Esophagus muscularis mucosa (tissue), 4 donors: ENCODE measurements around the gene SURF4. TPM values are rescaled to one million over a fixed set of nuclear protein-coding genes. Genes with fewer than 3 reads are reported as not detected.

ENCODE experiments used
- DNase-seq: peaks from one replicate; pipeline ENCODE4 v3.0.0-alpha.2; 2017; ENCODE audit errors: extremely low spot score
- H3K27ac ChIP-seq, 4 donors: fragments of 200-600 bp; sonication (generic); replicated peaks in 1 of 4; 1 replicate in 3 of 4; 2 replicates in 1 of 4; pipeline ENCODE4 v1.5.1; 2016 to 2019; ENCODE audit warnings: mild to moderate bottlenecking in 1 of 4
- H3K27me3 ChIP-seq, 4 donors: fragments of 200-600 bp; sonication (generic); one replicate each; pipeline versions ENCODE4 v1.5.1 to v1.6.0; 2016 to 2019
- H3K36me3 ChIP-seq, 4 donors: fragments of 200-600 bp; sonication (generic); one replicate each; pipeline ENCODE4 v1.5.1; 2016 to 2019
- H3K4me1 ChIP-seq, 4 donors: fragments of 200-600 bp; sonication (generic); one replicate each; pipeline ENCODE4 v1.5.1; 2016 to 2019
- H3K4me3 ChIP-seq, 4 donors: fragments of 200-600 bp; sonication (generic); 1 replicate in 2 of 4; 2 replicates in 2 of 4; pipeline ENCODE4 v1.5.1; 2016 to 2019; ENCODE audit warnings: mild to moderate bottlenecking in 4 of 4, moderate library complexity in 1 of 4
- H3K9me3 ChIP-seq, 4 donors: fragments of 200-600 bp; sonication (generic); 1 replicate in 3 of 4; 2 replicates in 1 of 4; pipeline ENCODE4 v1.5.1; 2016 to 2019
- EP300 ChIP-seq: sonication (generic); formaldehyde crosslinking; IDR thresholded peaks from one replicate; pipeline ENCODE4 v1.6.1; 2017; ENCODE audit warnings: antibody characterized with exemption
- POLR2A ChIP-seq: fragments of 450-650 bp; IDR thresholded peaks from one replicate; pipeline ENCODE4 v1.6.1; 2017; ENCODE audit warnings: antibody characterized with exemption, moderate library complexity, mild to moderate bottlenecking, low read depth
- POLR2AphosphoS5 ChIP-seq, 2 donors: sonication (generic); formaldehyde crosslinking; IDR thresholded peaks; one replicate each; pipeline ENCODE4 v1.6.1; 2017; ENCODE audit warnings: antibody characterized with exemption in 2 of 2
- WGBS: methylation state at CpG from one replicate; pipeline ENCODE4 v1.1.5; 2018; 5-methylcytosine and 5-hydroxymethylcytosine counted together
- intact Hi-C: fragments of 100-400 bp; cut with DNase I; formaldehyde crosslinking; loops from one replicate; pipeline ENCODE4 v1.15.1; 2023
- total RNA-seq, 4 donors: library from RNA; depleted of rRNA; stranded (reverse); fragments of >200 nt; gene quantifications; one replicate each; pipeline versions ENCODE4 v1.1.0 to v1.2.1, GENCODE V29; 2016
- TF ChIP-seq, protein P1 (sequence below), 3 experiments: fragments of 200-600 bp in 2 of 3; fragments of 450-650 bp in 1 of 3; sonication (generic) in 2 of 3; IDR thresholded peaks; one replicate each; pipeline ENCODE4 v1.5.1; 2017 to 2019; ENCODE audit warnings: antibody characterized with exemption in 3 of 3, mild to moderate bottlenecking in 2 of 3, moderate library complexity in 1 of 3

The SURF4 gene
- total RNA-seq, 4 donors from 2014 or later, result 83.9 to 139 (median 127) TPM

DNA sequence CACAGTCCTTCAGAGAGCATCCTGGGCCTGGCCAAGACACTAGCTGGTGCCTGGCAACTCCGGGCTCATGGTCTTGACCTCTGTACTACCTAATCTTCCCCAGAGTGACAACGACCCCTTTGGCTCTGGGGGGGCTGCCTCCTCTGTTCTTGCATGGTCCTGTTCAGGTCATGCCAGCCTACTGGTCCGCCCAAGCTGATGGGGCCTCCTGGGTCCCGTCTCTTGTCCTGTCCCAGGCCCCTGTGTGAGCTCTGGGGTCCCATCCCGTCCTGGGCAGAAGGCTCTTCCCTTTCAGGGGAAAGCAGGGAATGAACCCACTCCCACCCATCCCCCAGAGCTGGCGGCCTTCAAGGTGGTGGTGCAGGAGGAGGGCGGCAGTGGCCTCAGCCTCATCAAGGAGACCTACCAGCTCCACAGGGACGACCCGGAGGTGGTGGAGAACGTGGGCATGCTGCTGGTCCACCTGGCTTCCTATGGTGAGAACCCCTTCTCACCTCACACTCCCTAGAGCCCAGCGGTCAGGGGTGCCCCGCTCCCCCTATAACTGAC is 28.7 kb upstream of the SURF4 start:
- no peak overlapping the region for H3K4me3 ChIP-seq
- intact Hi-C loops, result no loop called here
- whole genome bisulfite sequencing, result 81% methylated on average over 5 of the region's 12 CpGs
- H3K4me1 ChIP-seq, result peaks cover 0 to 15% (median 3%) of the 10 kb centered on the region in 4 donors
- TF ChIP-seq POLR2AphosphoS5 (IDR thresholded peaks at IDR 0.05), result no peak
- no peak for TF ChIP-seq EP300
- TF ChIP-seq, protein P1, sequence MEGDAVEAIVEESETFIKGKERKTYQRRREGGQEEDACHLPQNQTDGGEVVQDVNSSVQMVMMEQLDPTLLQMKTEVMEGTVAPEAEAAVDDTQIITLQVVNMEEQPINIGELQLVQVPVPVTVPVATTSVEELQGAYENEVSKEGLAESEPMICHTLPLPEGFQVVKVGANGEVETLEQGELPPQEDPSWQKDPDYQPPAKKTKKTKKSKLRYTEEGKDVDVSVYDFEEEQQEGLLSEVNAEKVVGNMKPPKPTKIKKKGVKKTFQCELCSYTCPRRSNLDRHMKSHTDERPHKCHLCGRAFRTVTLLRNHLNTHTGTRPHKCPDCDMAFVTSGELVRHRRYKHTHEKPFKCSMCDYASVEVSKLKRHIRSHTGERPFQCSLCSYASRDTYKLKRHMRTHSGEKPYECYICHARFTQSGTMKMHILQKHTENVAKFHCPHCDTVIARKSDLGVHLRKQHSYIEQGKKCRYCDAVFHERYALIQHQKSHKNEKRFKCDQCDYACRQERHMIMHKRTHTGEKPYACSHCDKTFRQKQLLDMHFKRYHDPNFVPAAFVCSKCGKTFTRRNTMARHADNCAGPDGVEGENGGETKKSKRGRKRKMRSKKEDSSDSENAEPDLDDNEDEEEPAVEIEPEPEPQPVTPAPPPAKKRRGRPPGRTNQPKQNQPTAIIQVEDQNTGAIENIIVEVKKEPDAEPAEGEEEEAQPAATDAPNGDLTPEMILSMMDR (IDR thresholded peaks at IDR 0.05), result no peak
- TF ChIP-seq POLR2A, result no peak
- peaks cover 12 to 84% (median 64%) of the 10 kb centered on the region in 4 donors for H3K36me3 ChIP-seq
- no peak for DNase-seq
- H3K27me3 ChIP-seq, result no peaks in the 10 kb centered on the region
- no peaks in the 10 kb centered on the region for H3K9me3 ChIP-seq
- no peak overlapping the region for H3K27ac ChIP-seq

DNA sequence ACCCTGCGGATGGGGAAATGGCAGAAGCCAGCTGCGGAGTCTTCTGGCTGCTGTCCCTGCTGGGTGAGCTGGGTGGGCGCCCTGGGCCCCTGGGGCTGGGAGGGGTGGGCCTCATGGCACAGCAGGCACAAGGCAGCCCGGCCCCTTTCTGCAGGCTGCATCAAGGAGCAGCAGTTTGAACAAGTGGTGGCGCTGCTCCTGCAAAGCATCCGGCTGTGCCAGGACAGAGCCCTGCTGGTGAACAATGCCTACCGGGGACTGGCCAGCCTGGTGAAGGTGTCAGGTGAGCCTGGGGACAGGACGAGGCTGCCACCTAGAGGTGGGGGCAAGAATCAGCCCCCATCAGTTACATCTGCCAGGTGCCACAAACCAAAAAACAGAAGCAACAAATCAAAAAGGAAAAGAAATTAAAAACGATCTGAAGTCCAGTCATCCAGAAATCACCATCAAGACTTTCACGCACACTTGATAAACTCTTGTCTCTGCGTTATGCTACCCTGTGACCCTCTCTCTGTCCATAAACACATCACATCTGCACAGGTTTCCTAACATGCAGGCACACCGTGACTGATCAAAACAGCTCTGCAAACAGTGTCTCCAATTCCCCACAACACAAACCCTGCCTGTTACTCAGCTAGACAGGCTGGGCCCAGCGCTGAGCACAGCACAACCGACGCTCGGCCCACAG is 28.1 kb upstream of the SURF4 start:
- TF ChIP-seq, protein P1 (IDR thresholded peaks at IDR 0.05), result peak; percentile 12 to 54 (median 35)
- no peak for TF ChIP-seq EP300
- intact Hi-C loops, result no loop called here

DNA sequence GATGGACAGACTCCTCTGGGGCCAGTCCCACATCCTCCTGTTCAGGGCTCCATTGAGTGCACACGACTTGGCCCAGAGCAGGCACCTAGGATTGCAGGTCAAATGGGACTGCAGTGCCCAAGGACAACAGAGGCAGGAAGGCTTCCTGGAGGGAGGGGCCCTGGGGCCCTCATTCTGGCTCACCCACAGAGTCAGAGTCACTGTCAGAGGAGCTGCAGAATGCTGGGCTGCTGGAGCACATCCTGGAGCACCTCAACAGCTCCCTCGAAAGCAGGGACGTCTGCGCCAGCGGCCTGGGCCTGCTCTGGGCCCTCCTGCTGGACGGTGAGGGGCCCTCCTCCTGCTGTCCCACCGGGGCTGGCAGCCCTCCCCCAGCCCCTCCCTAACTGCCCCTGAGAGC is 26.8 kb upstream of the SURF4 start:
- DNase-seq, result no peak
- no CpG with 5 or more reads among the region's 7 CpGs for WGBS
- intact Hi-C loops, result no loop called here
- no peak overlapping the region for H3K4me3 ChIP-seq
- no peak for TF ChIP-seq POLR2AphosphoS5 (IDR thresholded peaks at IDR 0.05)
- TF ChIP-seq, protein P1 (IDR thresholded peaks at IDR 0.05), result no peak
- H3K36me3 ChIP-seq, result peaks cover 2 to 65% (median 48%) of the 10 kb centered on the region in 4 donors
- no peaks in the 10 kb centered on the region for H3K27me3 ChIP-seq
- H3K27ac ChIP-seq, result no peak overlapping the region
- no peaks in the 10 kb centered on the region for H3K9me3 ChIP-seq
- peaks cover 0 to 15% (median 3%) of the 10 kb centered on the region in 4 donors for H3K4me1 ChIP-seq

More for the DNA sequence above, 28.1 kb upstream of the SURF4 start:
- Histone ChIP-seq H3K4me1 (peaks cover 0 to 15% (median 3%) of the 10 kb centered on the region in 4 donors), H3K27me3 (no peaks in the 10 kb centered on the region), H3K36me3 (peaks cover 10 to 78% (median 58%) of the 10 kb centered on the region in 4 donors), H3K9me3 (no peaks in the 10 kb centered on the region), H3K4me3 (no peak overlapping the region), H3K27ac (no peak overlapping the region)
- no peak for DNase-seq
- 79% methylated on average over 14 of the region's 16 CpGs for WGBS

DNA sequence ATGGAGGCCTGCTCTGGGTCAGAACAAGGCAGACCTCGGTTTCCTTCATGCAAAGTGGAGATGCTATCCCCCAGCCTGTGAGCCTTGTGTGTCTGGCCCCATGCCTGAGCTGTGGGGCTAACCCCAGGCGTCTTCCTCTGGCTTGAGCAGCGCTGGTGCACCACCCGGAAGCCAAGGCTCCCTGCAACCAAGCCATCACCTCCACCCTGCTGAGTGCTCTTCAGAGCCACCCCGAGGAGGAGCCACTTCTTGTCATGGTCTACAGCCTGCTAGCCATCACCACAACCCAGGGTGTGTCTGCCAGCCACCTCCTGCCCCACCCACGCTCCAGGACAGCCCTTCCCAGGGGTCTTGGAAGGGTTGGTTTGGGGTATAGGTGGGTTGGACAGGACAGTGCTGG is 25.7 kb upstream of the SURF4 start:
- Histone ChIP-seq H3K9me3 (no peaks in the 10 kb centered on the region), H3K4me3 (no peak overlapping the region), H3K36me3 (peaks cover 0 to 54% (median 38%) of the 10 kb centered on the region in 4 donors), H3K27me3 (peaks cover 0 to 7% (median 0%) of the 10 kb centered on the region in 4 donors), H3K4me1 (peaks cover 0 to 8% (median 3%) of the 10 kb centered on the region in 4 donors), H3K27ac (no peak overlapping the region)
- intact Hi-C loops, result no loop called here
- 96% methylated on average over 6 of the region's 6 CpGs for WGBS
- TF ChIP-seq POLR2A (no peak), POLR2AphosphoS5 (IDR thresholded peaks at IDR 0.05) (no peak), EP300 (no peak)
- TF ChIP-seq, protein P1 (IDR thresholded peaks at IDR 0.05), result no peak
- DNase-seq, result no peak
